Muscle layer of duodenum (tissue), 2 donors: ENCODE measurements around the gene SLAIN1.

Source experiments
- H3K27ac ChIP-seq: one replicate; pipeline ENCODE4 v1.7.0; 2013; ENCODE audit warnings: mild to moderate bottlenecking, low read length
- H3K27me3 ChIP-seq: one replicate; pipeline ENCODE4 v1.7.0; 2013; ENCODE audit warnings: low read depth, mild to moderate bottlenecking, control low read depth, low read length
- H3K36me3 ChIP-seq, 2 donors: one replicate each; pipeline ENCODE4 v1.7.0; 2013; ENCODE audit warnings: low read length in 2 of 2, control low read depth in 1 of 2, mild to moderate bottlenecking in 1 of 2; ENCODE audit not compliant: insufficient read depth in 2 of 2, control insufficient read depth in 1 of 2
- H3K4me1 ChIP-seq, 2 donors: one replicate each; pipeline ENCODE4 v1.7.0; 2013; ENCODE audit warnings: low read length in 2 of 2, mild to moderate bottlenecking in 2 of 2, control low read depth in 1 of 2, moderate library complexity in 1 of 2; ENCODE audit not compliant: insufficient read depth in 2 of 2, control insufficient read depth in 1 of 2
- H3K4me3 ChIP-seq, 2 donors: one replicate each; pipeline ENCODE4 v1.7.0; 2013; ENCODE audit warnings: low read length in 2 of 2, low read depth in 1 of 2, mild to moderate bottlenecking in 1 of 2
- H3K9me3 ChIP-seq, 2 donors: one replicate each; pipeline ENCODE4 v1.7.0; 2013; ENCODE audit warnings: low read length in 2 of 2, control low read depth in 1 of 2, mild to moderate bottlenecking in 1 of 2; ENCODE audit not compliant: control insufficient read depth in 1 of 2
- donor health status: healthy.

Gene SLAIN1

GRCh38 chr13:77760893-77761292 lies 63.4 kb downstream of the SLAIN1 start:
- no peak overlapping the region for H3K4me3 ChIP-seq
- no peak overlapping the region for H3K27ac ChIP-seq
- peaks cover 7 to 17% of the 10 kb centered on the region in 2 donors for H3K36me3 ChIP-seq
- no peaks in the 10 kb centered on the region for H3K9me3 ChIP-seq
- no peaks in the 10 kb centered on the region for H3K4me1 ChIP-seq
- no peaks in the 10 kb centered on the region for H3K27me3 ChIP-seq

- H3K27me3 ChIP-seq = no peaks in the 10 kb centered on the region
- no peak overlapping the region for H3K4me3 ChIP-seq
- no peaks in the 10 kb centered on the region for H3K9me3 ChIP-seq
- H3K4me1 ChIP-seq = no peaks in the 10 kb centered on the region
- no peak overlapping the region for H3K27ac ChIP-seq
- H3K36me3 ChIP-seq = peaks cover 0 to 5% of the 10 kb centered on the region in 2 donors
Measured at GRCh38 chr13:77767413-77767812, 69.9 kb downstream of the SLAIN1 start.

- Histone ChIP-seq H3K36me3 (no peaks in the 10 kb centered on the region), H3K4me3 (no peak overlapping the region), H3K27me3 (no peaks in the 10 kb centered on the region), H3K9me3 (no peaks in the 10 kb centered on the region), H3K4me1 (no peaks in the 10 kb centered on the region), H3K27ac (no peak overlapping the region)
Measured at GRCh38 chr13:77774181-77774580, 76.7 kb downstream of the SLAIN1 start.

DNA sequence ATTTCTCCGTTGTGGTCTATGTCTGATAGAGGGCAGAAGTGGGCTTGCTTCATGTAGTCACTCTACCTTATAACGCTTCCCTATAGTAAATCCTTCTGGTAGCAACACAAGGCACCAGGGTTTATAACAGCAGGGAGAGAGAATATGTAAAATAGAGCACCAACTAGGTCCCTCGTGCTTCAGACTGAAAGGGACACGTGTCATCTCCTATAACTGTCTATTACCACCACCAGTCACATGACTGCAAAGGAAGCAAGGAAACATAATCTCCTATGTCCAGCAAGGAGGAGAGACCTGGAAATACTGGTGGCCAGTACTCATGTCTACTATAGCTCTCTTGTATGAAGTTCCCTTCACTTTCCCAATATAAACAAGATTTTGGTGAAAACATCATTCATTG lies 79.2 kb downstream of the SLAIN1 start:
- Histone ChIP-seq H3K27me3 (no peaks in the 10 kb centered on the region), H3K9me3 (no peaks in the 10 kb centered on the region), H3K4me1 (no peaks in the 10 kb centered on the region), H3K36me3 (no peaks in the 10 kb centered on the region), H3K4me3 (no peak overlapping the region), H3K27ac (no peak overlapping the region)

DNA sequence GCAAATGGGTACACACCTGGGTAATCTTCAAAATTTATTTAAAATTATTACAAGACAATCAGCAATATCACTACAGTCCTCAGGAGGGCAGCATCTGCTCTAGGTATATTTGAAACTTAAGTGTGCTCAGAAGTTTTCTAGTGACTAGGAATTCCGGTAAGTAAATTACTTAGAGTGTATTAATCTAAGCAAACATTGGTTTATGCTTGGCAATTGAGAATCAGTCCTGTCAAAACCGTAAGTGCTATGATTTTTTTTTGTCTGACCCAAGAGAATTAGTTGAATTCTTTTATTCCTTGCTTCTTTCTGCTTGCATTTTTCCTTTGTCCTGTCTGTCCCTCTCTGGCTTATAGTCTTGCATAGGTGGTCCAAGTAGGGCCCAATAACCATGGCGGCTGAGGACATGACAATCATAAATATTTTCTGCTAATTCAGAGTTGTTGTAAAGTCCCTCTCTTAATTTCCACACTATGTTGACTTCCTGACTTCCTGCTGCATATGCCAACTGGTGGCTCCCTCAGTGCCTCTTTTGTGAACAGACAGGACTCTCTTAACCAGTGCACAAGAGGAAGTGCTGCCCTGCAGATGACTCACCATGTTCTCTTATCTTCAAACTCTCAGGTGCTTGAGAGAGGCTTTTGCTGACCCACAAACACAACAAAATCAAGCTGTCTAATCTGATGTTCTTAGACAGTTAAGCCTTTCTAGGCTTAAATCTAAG lies 82.2 kb downstream of the SLAIN1 start:
- Histone ChIP-seq H3K4me3 (no peak overlapping the region), H3K27ac (no peak overlapping the region), H3K9me3 (no peaks in the 10 kb centered on the region)

DNA sequence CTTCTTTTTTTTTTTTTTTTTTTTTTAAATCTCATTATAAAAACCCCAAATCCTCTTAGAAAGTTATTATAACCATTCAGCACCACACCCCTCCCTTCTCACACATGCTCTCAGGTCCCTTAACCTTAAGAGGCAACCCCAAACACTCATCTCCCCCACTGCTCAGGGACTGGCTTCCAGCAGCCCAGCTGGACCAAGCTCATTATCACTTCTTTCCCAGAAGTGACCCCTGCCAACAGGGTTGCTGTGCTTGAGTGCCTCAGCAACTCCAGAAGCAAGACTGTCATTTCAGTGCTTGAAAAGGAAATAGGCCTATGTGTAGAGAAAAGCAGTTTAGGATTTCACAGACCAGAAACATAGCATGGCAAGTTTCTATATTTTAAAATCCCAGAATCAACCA lies 84.3 kb downstream of the SLAIN1 start:
- Histone ChIP-seq H3K9me3 (no peaks in the 10 kb centered on the region), H3K36me3 (no peaks in the 10 kb centered on the region), H3K4me3 (no peak overlapping the region), H3K27me3 (no peaks in the 10 kb centered on the region), H3K4me1 (no peaks in the 10 kb centered on the region), H3K27ac (no peak overlapping the region)

More for the DNA sequence above, 82.2 kb downstream of the SLAIN1 start:
- no peaks in the 10 kb centered on the region for H3K36me3 ChIP-seq
- H3K4me1 ChIP-seq = no peaks in the 10 kb centered on the region
- H3K27me3 ChIP-seq = no peaks in the 10 kb centered on the region

GRCh38 chr13:77784515-77784914 lies 87.0 kb downstream of the SLAIN1 start:
- Histone ChIP-seq H3K9me3 (no peaks in the 10 kb centered on the region), H3K4me3 (no peak overlapping the region), H3K36me3 (no peaks in the 10 kb centered on the region), H3K4me1 (no peaks in the 10 kb centered on the region), H3K27ac (no peak overlapping the region), H3K27me3 (no peaks in the 10 kb centered on the region)

DNA sequence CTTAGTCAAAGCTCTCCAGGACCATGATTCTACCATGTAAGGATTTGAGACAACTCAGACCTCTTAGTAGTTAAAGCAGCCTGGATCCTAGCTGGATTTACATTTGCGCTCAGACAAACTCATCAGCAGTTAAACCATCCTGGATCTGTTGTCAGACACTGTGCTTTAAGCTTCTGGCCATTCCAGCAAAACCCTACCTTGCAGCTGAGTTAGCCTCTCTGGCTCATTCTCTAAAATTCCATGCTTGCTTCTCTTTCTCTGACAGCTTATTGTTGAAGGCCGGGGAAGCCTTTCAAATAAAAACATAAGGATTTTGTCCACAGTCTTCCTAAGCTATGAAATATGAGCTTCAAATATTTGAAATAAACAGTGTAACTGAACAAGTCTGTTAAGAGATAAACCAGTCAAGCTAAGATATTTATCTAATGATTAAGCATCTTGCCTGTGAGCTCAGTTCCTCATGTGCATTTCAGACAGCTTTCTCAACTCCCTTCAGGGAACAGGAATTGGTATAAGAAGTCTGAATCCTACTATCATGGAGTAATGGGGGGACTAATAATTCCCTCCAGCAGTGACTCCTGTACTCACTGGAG lies 89.3 kb downstream of the SLAIN1 start:
- Histone ChIP-seq H3K9me3 (peaks cover 0 to 14% of the 10 kb centered on the region in 2 donors), H3K27me3 (no peaks in the 10 kb centered on the region), H3K36me3 (no peaks in the 10 kb centered on the region), H3K4me3 (no peak overlapping the region), H3K4me1 (no peaks in the 10 kb centered on the region), H3K27ac (no peak overlapping the region)

- no peak overlapping the region for H3K4me3 ChIP-seq
- peaks cover 0 to 14% of the 10 kb centered on the region in 2 donors for H3K9me3 ChIP-seq
- no peak overlapping the region for H3K27ac ChIP-seq
- no peaks in the 10 kb centered on the region for H3K4me1 ChIP-seq
- H3K27me3 ChIP-seq = no peaks in the 10 kb centered on the region
- no peaks in the 10 kb centered on the region for H3K36me3 ChIP-seq
Measured at GRCh38 chr13:77789376-77789775, 91.9 kb downstream of the SLAIN1 start.

GRCh38 chr13:77800219-77800618 lies 102.7 kb downstream of the SLAIN1 start:
- peaks cover 0 to 2% of the 10 kb centered on the region in 2 donors for H3K9me3 ChIP-seq
- H3K4me3 ChIP-seq = no peak overlapping the region
- no peaks in the 10 kb centered on the region for H3K4me1 ChIP-seq
- no peaks in the 10 kb centered on the region for H3K27me3 ChIP-seq
- H3K36me3 ChIP-seq = no peaks in the 10 kb centered on the region
- no peak overlapping the region for H3K27ac ChIP-seq

DNA sequence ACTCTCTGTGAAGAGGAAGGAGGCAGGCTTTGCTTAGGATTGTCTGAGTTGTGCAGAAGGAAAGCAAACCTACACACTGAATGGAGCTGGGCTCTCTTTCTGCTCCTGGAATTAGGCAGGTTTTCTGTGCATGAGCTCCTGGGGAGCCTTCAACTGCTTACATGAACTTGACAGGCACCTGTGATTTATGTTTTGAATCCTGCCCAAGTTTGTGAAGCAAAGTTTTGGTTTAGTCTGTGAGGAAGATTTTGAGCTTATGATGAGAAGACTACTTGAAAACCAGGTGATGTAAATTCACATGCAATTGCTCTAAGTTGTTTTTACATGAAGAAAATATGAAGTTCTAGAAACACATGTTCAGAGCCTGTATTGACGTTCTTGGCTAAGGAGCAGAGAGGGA lies 109.0 kb downstream of the SLAIN1 start:
- no peak overlapping the region for H3K4me3 ChIP-seq
- no peak overlapping the region for H3K27ac ChIP-seq
- no peaks in the 10 kb centered on the region for H3K27me3 ChIP-seq
- H3K36me3 ChIP-seq = no peaks in the 10 kb centered on the region
- no peaks in the 10 kb centered on the region for H3K4me1 ChIP-seq
- H3K9me3 ChIP-seq = no peaks in the 10 kb centered on the region
